ENCODE data around the gene FHIT.

FHIT gene

GRCh38 chr3:60919296-60919695 lies 332.0 kb downstream of the FHIT start:
- no peak for DNase-seq (ENCODE audit: low spot score)

- DNase-seq (ENCODE audit: low spot score) = peak; percentile 21
These were observed 334.1 kb downstream of the FHIT start for GRCh38 chr3:60917141-60917540.

- no peak for DNase-seq (ENCODE audit: low spot score)
These were observed 334.7 kb downstream of the FHIT start for GRCh38 chr3:60916546-60916945.

- no peak for DNase-seq (ENCODE audit: low spot score)
These were observed 337.8 kb downstream of the FHIT start for GRCh38 chr3:60913474-60913873.

GRCh38 chr3:60912876-60913275 lies 338.4 kb downstream of the FHIT start:
- DNase-seq (ENCODE audit: low spot score) = peak; percentile 72

GRCh38 chr3:60912142-60912541 lies 339.1 kb downstream of the FHIT start:
- peak; percentile 90 for DNase-seq (ENCODE audit: low spot score)

GRCh38 chr3:60909526-60909925 lies 341.7 kb downstream of the FHIT start:
- peak; percentile 39 for DNase-seq (ENCODE audit: low spot score)

- no peak for DNase-seq (ENCODE audit: low spot score)
These were observed 345.0 kb downstream of the FHIT start for GRCh38 chr3:60906283-60906682.

GRCh38 chr3:60898321-60898720 lies 352.9 kb downstream of the FHIT start:
- no peak for DNase-seq (ENCODE audit: low spot score)

GRCh38 chr3:60893946-60894345 lies 357.3 kb downstream of the FHIT start:
- DNase-seq (ENCODE audit: low spot score) = no peak

GRCh38 chr3:60890226-60890625 lies 361.0 kb downstream of the FHIT start:
- DNase-seq (ENCODE audit: low spot score) = peak; percentile 71

- peak; percentile 45 for DNase-seq (ENCODE audit: low spot score)
These were observed 362.3 kb downstream of the FHIT start for GRCh38 chr3:60888952-60889351.

- DNase-seq (ENCODE audit: low spot score) = no peak
These were observed 363.7 kb downstream of the FHIT start for GRCh38 chr3:60887574-60887973.

GRCh38 chr3:60886518-60886917 lies 364.7 kb downstream of the FHIT start:
- DNase-seq (ENCODE audit: low spot score) = peak; percentile 9

- DNase-seq (ENCODE audit: low spot score) = no peak
These were observed 367.2 kb downstream of the FHIT start for GRCh38 chr3:60884005-60884404.

- DNase-seq (ENCODE audit: low spot score) = no peak
These were observed 374.1 kb downstream of the FHIT start for GRCh38 chr3:60877188-60877587.

- DNase-seq (ENCODE audit: low spot score) = no peak
These were observed 380.9 kb downstream of the FHIT start for GRCh38 chr3:60870396-60870795.

GRCh38 chr3:60867200-60867599 lies 384.1 kb downstream of the FHIT start:
- DNase-seq (ENCODE audit: low spot score) = no peak

GRCh38 chr3:60856257-60857046 lies 394.8 kb downstream of the FHIT start:
- DNase-seq (ENCODE audit: low spot score) = no peak

- no peak for DNase-seq (ENCODE audit: low spot score)
These were observed 396.0 kb downstream of the FHIT start for GRCh38 chr3:60855250-60855649.

- DNase-seq (ENCODE audit: low spot score) = no peak
These were observed 396.5 kb downstream of the FHIT start for GRCh38 chr3:60854791-60855190.

GRCh38 chr3:60847791-60848190 lies 403.5 kb downstream of the FHIT start:
- no peak for DNase-seq (ENCODE audit: low spot score)

GRCh38 chr3:60844256-60844655 lies 407.0 kb downstream of the FHIT start:
- DNase-seq (ENCODE audit: low spot score) = no peak

- DNase-seq (ENCODE audit: low spot score) = no peak
These were observed 409.9 kb downstream of the FHIT start for GRCh38 chr3:60841355-60841754.
